WTC11 (cell line): ENCODE measurements around the gene ITPR1. TPM values are rescaled to one million over a fixed set of nuclear protein-coding genes. Genes with fewer than 3 reads are reported as not detected.

Experiments used
- ATAC-seq: fragments of 200-7000 bp; cut with Tn5 transposase; 2 replicates; pipeline ENCODE4 v1.10.0; 2021; ENCODE audit warnings: mild to moderate bottlenecking, moderate library complexity
- CTCF ChIA-PET: fragments of 300-600 bp; sonication (Branson Sonifier 250); formaldehyde crosslinking; loops from one replicate; lab custom pipeline; 2021; ENCODE audit warnings: antibody characterized with exemption; lab: Charles Lee
- POLR2A ChIA-PET: fragments of 350-600 bp; sonication (Branson Sonifier 250); formaldehyde crosslinking; loops from one replicate; lab custom pipeline; 2021; ENCODE audit warnings: antibody characterized with exemption; lab: Charles Lee
- DNase-seq: peaks from one replicate; pipeline ENCODE4 v3.0.0; 2021; ENCODE audit warnings: low spot score
- H3K27ac Mint-ChIP-seq: 2 replicates; pipeline ENCODE4 v1.8.0; 2021; ENCODE audit warnings: mixed read lengths
- H3K27me3 Mint-ChIP-seq: 2 replicates; pipeline ENCODE4 v1.8.0; 2021; ENCODE audit warnings: low read depth, mild to moderate bottlenecking, moderate library complexity, mixed read lengths
- H3K36me3 Mint-ChIP-seq: 2 replicates; pipeline ENCODE4 v1.8.0; 2021; ENCODE audit warnings: mixed read lengths
- H3K4me1 Mint-ChIP-seq: 2 replicates; pipeline ENCODE4 v1.8.0; 2022; ENCODE audit warnings: mixed read lengths
- H3K4me3 Mint-ChIP-seq: 2 replicates; pipeline ENCODE4 v1.8.0; 2021; ENCODE audit warnings: mild to moderate bottlenecking, moderate library complexity, mixed read lengths
- H3K9me3 Mint-ChIP-seq: 2 replicates; pipeline ENCODE4 v1.8.0; 2021; ENCODE audit warnings: mixed read lengths
- ATF6 ChIP-seq: sonication (generic); formaldehyde crosslinking; IDR thresholded peaks from 2 replicates; pipeline ENCODE4 v1.8.1; 2023; ENCODE audit warnings: mild to moderate bottlenecking, missing genetic modification reagents
- CREB1 ChIP-seq: sonication (generic); formaldehyde crosslinking; IDR thresholded peaks from 2 replicates; pipeline ENCODE4 v1.8.0; 2023; ENCODE audit warnings: mild to moderate bottlenecking, missing genetic modification reagents
- E2F1 ChIP-seq: sonication (generic); formaldehyde crosslinking; IDR thresholded peaks from 2 replicates; pipeline ENCODE4 v1.8.0; 2022; ENCODE audit warnings: mild to moderate bottlenecking, missing genetic modification reagents
- ELF4 ChIP-seq: sonication (generic); formaldehyde crosslinking; IDR thresholded peaks from 2 replicates; pipeline ENCODE4 v1.8.1; 2022; ENCODE audit warnings: low read depth, mild to moderate bottlenecking, moderate library complexity, missing genetic modification reagents
- ESRRA ChIP-seq: sonication (generic); formaldehyde crosslinking; IDR thresholded peaks from 2 replicates; pipeline ENCODE4 v1.8.1; 2022; ENCODE audit warnings: mild to moderate bottlenecking, missing genetic modification reagents, borderline replicate concordance
- FOXK1 ChIP-seq: sonication (generic); formaldehyde crosslinking; IDR thresholded peaks from 2 replicates; pipeline ENCODE4 v1.8.0; 2022; ENCODE audit warnings: mild to moderate bottlenecking, moderate library complexity, missing genetic modification reagents
- FOXP1 ChIP-seq: sonication (generic); formaldehyde crosslinking; IDR thresholded peaks from 2 replicates; pipeline ENCODE4 v1.8.0; 2022; ENCODE audit warnings: missing genetic modification reagents, mild to moderate bottlenecking, moderate library complexity, borderline replicate concordance
- GRHL2 ChIP-seq: fragments of 250-450 bp; sonication (Bioruptor Pico); IDR thresholded peaks from 2 replicates; pipeline ENCODE4 v1.8.0; 2022; ENCODE audit warnings: mild to moderate bottlenecking, moderate library complexity; ENCODE audit not compliant: insufficient replicate concordance, severe bottlenecking
- GTF2I ChIP-seq: fragments of 250-450 bp; sonication (Bioruptor Pico); conservative IDR thresholded peaks from 2 replicates; pipeline ENCODE4 v1.4.0; 2021; ENCODE audit warnings: mild to moderate bottlenecking
- HMGA2 ChIP-seq: fragments of 250-450 bp; sonication (Bioruptor Pico); IDR thresholded peaks from 2 replicates; pipeline ENCODE4 v1.4.0; 2021; ENCODE audit warnings: mild to moderate bottlenecking, moderate library complexity
- IRF1 ChIP-seq: sonication (generic); formaldehyde crosslinking; IDR thresholded peaks from 2 replicates; pipeline ENCODE4 v1.8.0; 2023; ENCODE audit warnings: missing genetic modification reagents
- MXD4 ChIP-seq: fragments of 250-450 bp; sonication (Bioruptor Pico); IDR thresholded peaks from 2 replicates; pipeline ENCODE4 v1.8.0; 2021; ENCODE audit warnings: mild to moderate bottlenecking, moderate library complexity, borderline replicate concordance
- NR3C1 ChIP-seq: sonication (generic); formaldehyde crosslinking; conservative IDR thresholded peaks from 2 replicates; pipeline ENCODE4 v1.8.1; 2023; ENCODE audit warnings: low read depth, mild to moderate bottlenecking, missing genetic modification reagents
- SMAD4 ChIP-seq: sonication (generic); formaldehyde crosslinking; IDR thresholded peaks from 2 replicates; pipeline ENCODE4 v1.8.0; 2022; ENCODE audit warnings: mild to moderate bottlenecking, missing genetic modification reagents
- SOX15 ChIP-seq: fragments of 250-450 bp; sonication (Bioruptor Pico); IDR thresholded peaks from 2 replicates; pipeline ENCODE4 v1.9.0; 2021; ENCODE audit warnings: mild to moderate bottlenecking
- SP1 ChIP-seq: sonication (generic); formaldehyde crosslinking; conservative IDR thresholded peaks from 2 replicates; pipeline ENCODE4 v1.8.1; 2022; ENCODE audit warnings: missing genetic modification reagents
- TEAD1 ChIP-seq: sonication (generic); formaldehyde crosslinking; IDR thresholded peaks from 2 replicates; pipeline ENCODE4 v1.8.0; 2022; ENCODE audit warnings: mild to moderate bottlenecking, missing genetic modification reagents
- USF1 ChIP-seq: sonication (generic); formaldehyde crosslinking; IDR thresholded peaks from 2 replicates; pipeline ENCODE4 v1.8.0; 2022; ENCODE audit warnings: mild to moderate bottlenecking, missing genetic modification reagents
- USF2 ChIP-seq: sonication (generic); formaldehyde crosslinking; IDR thresholded peaks from 2 replicates; pipeline ENCODE4 v1.8.1; 2023; ENCODE audit warnings: mild to moderate bottlenecking, missing genetic modification reagents, moderate library complexity
- ZMAT4 ChIP-seq: fragments of 250-450 bp; sonication (Bioruptor Pico); IDR thresholded peaks from 2 replicates; pipeline ENCODE4 v1.9.0; 2021; ENCODE audit warnings: mild to moderate bottlenecking
- ZNF138 ChIP-seq: sonication (generic); formaldehyde crosslinking; conservative IDR thresholded peaks from 2 replicates; pipeline ENCODE4 v1.8.1; 2022; ENCODE audit warnings: mild to moderate bottlenecking, moderate library complexity, missing genetic modification reagents
- ZNF425 ChIP-seq: fragments of 250-450 bp; sonication (Bioruptor Pico); conservative IDR thresholded peaks from 2 replicates; pipeline ENCODE4 v1.9.0; 2021; ENCODE audit warnings: mild to moderate bottlenecking
- ZNF671 ChIP-seq: fragments of 250-450 bp; sonication (Bioruptor Pico); IDR thresholded peaks from 2 replicates; pipeline ENCODE4 v1.8.0; 2021; ENCODE audit warnings: mild to moderate bottlenecking
- total RNA-seq: library from RNA; stranded (reverse); gene quantifications from 3 replicates; pipeline ENCODE4 v1.2.3, GENCODE V29; 2021

ITPR1 gene
- total RNA-seq, 1 experiment from 2014 or later: 11.8 TPM

GRCh38 chr3:4880850-4881249 lies 387.7 kb downstream of the ITPR1 start:
- Mint-ChIP-seq H3K36me3 (no peaks in the 10 kb centered on the region), H3K4me3 (no peak overlapping the region), H3K27me3 (no peaks in the 10 kb centered on the region; the same call in 1 of the 2 replicates), H3K27ac (no peak overlapping the region), H3K4me1 (peaks cover 6% of the 10 kb centered on the region), H3K9me3 (peaks cover 5% of the 10 kb centered on the region; the same call in 1 of the 2 replicates)
- POLR2A ChIA-PET: no interaction called here
- TF ChIP-seq IRF1 (CRISPR knock-in tag) (no peak), ELF4 (no peak), ZNF425 (CRISPR knock-in tag) (no peak), SOX15 (no peak), SMAD4 (CRISPR knock-in tag) (no peak), MXD4 (CRISPR knock-in tag) (no peak), CREB1 (CRISPR knock-in tag) (no peak), E2F1 (CRISPR knock-in tag) (no peak), SP1 (no peak), USF2 (CRISPR knock-in tag) (no peak)
- ATAC-seq: no peak
- CTCF ChIA-PET: interaction anchor here (1.1 kb wide), 1 partner anchor 100 kb away, joined by 3 read pairs; no protein-coding TSS in a partner anchor
- DNase-seq: no peak

GRCh38 chr3:4882548-4882947 lies 389.4 kb downstream of the ITPR1 start:
- Mint-ChIP-seq H3K9me3 (peaks cover 5% of the 10 kb centered on the region; the same call in 1 of the 2 replicates), H3K4me1 (peaks cover 6% of the 10 kb centered on the region), H3K27ac (no peak overlapping the region), H3K27me3 (no peaks in the 10 kb centered on the region; the same call in 1 of the 2 replicates), H3K36me3 (no peaks in the 10 kb centered on the region), H3K4me3 (no peak overlapping the region)
- DNase-seq (no peak), ATAC-seq (no peak)
- TF ChIP-seq HMGA2 (no peak), ZNF671 (CRISPR knock-in tag) (no peak), FOXP1 (CRISPR knock-in tag) (no peak), NR3C1 (CRISPR knock-in tag) (no peak), ATF6 (CRISPR knock-in tag) (no peak), GTF2I (CRISPR knock-in tag) (no peak), ZMAT4 (CRISPR knock-in tag) (no peak), FOXK1 (CRISPR knock-in tag) (no peak), TEAD1 (CRISPR knock-in tag) (no peak), ZNF138 (CRISPR knock-in tag) (no peak), USF1 (CRISPR knock-in tag) (no peak), GRHL2 (no peak), ESRRA (CRISPR knock-in tag) (no peak), MXD4 (CRISPR knock-in tag) (no peak)
- CTCF ChIA-PET: no interaction called here
- POLR2A ChIA-PET: no interaction called here
